HG03159 (cell line): Measurements from ENCODE around the gene ITGA11.
"Not testable (repeated sequence)": the region's sequence is repeated elsewhere in the genome, so short reads cannot be mapped to it uniquely, and the experiment has no call there.

ENCODE experiments used
- ATAC-seq: cut with Tn5 transposase; IDR thresholded peaks from one replicate; pipeline ENCODE4 v1.9.1; 2021; ENCODE audit warnings: mild to moderate bottlenecking, moderate library complexity; ENCODE audit not compliant: unreplicated experiment

ITGA11 gene

DNA sequence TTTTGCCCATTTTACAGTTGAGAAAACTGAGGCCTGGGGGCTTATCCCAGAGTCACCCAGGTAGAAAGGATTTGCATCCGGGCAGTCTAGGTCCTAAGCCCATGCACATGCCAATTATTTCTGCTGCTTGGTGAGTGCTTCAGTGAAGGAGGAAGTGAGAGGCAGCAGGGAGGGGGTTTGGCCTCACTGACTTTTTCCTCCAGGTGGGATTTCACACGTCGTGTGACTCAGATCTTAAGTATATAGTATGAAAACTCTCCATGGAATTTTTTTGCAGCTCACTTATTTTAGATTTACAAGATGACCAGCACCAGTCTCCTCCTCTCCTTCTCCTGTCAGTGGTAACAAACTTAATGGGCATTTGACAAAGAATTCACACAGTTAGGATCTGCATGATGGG, 4.6 kb downstream of the ITGA11 start:
- no peak for ATAC-seq

DNA sequence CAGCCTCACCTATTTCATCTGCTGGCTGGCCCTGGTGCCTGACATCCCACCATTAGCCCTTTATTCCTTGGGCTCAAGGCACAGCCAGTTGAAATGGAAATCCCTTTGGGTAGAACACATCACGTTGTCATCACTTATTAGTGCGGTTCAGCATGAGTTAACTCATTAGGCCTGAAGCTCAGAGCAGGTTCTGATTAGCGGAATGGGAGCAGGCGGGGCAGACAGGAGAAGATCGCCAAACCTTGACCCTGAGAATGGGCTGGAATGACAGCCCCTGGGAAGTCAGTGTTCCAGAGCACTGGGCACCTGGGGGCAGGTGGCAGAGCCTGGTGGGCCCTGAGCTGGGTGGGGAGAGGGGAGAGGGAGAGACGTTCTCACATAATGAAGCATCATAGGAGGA, 5.8 kb downstream of the ITGA11 start:
- no peak for ATAC-seq

DNA sequence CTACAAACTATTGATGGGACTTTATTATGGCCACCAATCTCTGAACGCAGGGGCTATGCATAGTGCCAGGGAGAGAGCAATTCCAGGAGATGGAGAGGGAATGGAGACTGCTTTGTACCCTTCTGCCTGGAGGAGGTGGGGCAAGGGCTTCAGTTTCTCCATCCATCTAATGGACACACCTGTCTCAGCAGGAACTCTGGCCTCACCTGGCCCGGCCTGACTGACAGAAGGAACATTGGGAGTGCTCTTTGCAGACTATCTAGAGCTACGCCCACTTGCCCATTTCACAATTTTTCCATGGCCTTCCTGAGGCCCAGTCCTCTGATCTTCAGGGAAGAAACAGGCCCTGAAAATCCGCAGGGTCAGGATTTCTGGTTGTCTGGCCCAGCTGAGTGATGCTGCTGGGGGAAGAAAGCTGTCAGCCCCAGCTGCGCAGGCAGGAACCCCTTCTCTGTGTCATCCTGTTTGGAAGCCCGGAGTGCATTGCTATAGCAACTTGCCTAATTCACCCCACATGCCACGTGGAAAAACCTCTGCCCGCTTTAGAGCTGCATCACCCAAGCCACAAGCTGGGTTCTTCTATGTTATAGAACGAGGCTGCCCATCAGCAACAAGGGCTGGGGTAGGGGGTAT, 6.4 kb downstream of the ITGA11 start:
- no peak for ATAC-seq

DNA sequence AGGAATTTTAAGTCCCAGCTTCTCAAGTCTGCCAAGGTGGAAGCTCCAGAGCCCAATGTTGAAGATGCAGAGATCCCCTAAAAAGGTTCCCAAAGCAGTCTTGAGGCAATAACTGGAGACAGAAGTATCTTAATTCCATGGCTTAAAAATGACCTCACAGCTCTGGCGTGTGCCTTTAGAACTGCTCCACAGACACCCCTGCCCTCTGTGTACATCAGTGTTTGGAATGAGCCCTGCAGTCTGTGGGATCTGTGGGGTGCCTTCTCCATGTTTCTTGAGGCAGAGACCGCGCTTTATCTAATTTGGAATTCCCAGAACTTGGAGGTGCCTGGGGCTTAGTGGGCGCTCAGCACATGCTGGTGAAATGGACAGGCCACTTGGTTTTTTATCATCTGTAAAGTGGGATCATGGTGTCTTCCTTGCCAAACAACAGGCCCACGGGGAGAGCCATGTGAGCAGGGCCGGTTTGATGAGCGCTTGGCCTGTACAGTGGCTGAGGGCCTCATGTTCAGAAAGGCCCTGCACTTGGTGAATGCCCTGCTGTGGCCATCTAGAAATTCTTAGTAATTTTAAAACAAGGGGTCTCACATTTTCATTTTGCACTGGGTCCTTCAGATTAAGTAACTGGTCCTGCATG, 7.1 kb downstream of the ITGA11 start:
- no peak for ATAC-seq

DNA sequence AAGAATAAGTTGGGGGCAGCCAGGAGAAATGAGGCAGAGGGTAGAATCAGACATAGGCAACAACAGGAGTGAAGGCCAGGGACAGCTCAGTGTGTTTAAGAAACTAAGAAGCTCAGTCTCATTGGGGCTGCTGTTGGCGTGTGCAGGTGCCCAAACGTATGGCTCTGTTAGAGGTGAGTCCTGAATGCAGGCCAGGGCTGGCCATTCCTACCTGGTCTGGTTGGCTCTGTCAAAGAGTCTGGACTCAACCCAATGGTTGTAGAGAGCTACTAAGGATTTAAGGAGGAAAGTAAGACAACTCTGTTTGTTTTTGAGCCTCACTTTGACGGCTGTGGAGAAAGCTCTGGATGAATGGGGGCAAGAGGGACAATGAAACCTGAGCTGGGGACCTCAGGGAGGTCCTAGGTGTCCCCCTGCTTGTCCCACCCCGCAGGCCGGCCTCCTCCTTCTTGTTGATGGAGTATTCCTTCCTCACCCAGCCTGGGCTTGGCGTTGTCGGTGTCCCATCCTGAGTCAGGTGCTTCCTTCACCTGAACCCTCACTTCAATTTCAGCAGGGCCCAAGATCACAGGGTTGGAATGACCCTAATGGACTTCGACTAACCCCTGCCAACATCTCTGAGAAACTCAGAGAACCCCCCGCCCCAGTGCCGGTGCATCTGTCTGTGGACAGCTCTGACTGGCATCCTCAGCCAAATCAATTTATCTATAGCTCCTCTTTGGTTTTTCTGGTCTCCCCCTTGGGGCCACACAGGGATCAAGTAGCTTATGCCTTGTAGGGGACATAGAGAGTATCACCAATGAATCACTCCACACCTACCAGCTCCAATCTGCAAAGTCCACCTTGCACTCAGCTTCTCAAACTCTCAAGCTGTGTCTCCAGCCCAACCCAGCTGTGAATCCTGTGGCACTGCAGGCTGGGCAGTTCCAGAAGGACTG, 8.3 kb downstream of the ITGA11 start:
- ATAC-seq: no peak

DNA sequence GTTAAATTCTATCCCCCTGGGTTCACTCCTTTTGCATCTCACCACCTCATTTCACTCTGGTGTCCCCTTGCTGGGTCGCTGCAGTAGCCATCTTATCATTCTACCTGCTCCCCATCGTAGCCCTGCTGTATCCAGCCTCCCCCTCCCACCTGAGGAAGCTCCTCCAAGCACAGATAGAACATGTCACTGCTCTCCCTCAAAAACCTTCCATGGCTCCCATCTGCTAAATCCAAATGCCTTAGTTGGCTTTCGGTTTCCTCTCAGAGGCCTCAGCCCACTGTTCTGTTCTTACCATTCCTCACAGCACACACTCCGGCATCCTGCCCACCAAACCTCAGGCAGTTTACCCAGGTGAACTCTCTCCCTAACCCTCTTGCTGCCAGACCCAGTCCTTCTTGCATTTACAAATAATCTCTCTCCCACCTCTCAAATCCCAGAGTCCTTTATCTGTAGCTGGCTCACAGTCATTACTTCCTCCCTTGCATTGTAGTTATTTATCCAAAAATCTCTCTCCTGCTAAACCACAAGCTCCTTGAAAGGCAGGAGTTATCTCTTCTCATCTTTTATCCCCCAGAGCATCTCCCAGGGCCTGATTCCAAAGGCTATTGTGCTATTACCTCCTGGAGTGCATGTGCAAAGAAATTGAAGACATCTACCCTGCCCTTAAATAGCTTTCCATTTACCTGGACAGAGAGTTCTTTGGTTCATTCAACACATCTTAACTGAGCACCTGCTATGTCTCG, 9.4 kb downstream of the ITGA11 start:
- ATAC-seq: not testable (repeated sequence)

DNA sequence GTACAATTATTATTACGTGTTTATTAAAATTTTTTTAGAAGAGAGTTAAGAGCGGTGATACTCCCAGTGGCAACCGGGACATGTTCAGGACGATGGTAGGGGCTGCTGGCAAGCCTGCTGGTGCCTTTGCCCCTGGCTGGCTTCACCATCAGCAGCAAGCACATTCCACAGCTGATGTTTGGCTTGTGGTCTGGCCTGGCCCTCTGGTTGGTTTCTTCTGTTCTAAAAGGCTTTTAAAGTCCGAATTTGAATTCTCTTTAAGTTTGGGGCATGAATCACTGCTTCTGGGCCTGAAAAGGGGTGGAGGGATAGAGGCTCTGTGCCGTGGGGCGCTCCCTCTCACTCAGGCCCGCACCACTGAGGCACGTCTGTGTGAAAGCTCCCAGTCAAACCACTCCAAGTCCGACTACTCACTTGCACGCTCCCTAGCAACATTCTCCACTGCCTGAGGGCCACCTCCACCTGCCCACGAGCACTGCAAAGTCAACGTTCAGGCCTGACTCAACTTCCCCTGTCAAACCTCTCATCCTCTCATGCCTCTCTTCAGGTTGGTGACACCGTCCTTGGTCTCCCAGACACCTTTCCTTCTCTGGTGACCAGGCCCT, 10.1 kb downstream of the ITGA11 start:
- ATAC-seq: no peak

DNA sequence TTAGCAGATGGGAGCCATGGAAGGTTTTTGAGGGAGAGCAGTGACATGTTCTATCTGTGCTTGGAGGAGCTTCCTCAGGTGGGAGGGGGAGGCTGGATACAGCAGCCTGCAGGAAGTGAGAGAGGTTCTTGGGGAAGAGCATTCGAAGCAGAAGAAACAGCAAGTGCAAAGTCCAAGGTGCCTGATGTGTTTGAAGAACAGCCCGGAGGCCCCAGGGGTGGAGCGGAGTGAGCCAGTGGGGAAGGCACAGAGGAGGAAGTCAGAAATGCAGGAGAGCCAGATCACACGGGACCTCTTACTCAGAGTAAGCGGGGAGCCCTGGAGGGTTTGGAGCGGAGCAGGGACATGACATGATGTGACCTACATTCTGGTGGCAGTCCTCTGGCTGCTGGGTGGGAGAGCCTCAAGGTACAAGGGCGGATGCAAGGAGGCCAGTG, 10.8 kb downstream of the ITGA11 start:
- no peak for ATAC-seq

DNA sequence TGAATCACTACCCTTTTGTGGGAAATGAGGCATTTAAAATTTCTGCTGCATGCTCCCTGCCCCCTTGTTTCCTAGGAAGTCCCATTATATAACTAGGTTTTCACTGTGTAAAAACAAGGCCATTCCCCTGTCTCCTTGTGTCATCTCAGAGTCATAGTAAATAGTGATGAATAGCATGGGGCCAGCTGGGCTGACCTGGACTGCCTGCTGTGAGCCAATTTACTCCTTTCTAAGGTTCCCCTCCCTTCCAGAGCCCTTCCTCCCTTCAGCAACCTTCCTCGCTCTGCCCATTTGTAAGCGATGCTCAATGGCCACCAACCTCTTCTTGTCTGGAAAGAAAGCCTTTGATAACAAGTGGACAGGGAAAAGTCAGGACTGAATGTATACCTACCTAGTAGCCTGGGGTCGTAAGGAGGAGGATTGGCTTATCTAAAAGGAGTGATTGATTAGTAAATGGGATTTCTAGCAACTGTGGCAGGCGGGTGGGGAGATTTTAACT, 11.7 kb downstream of the ITGA11 start:
- no peak for ATAC-seq

DNA sequence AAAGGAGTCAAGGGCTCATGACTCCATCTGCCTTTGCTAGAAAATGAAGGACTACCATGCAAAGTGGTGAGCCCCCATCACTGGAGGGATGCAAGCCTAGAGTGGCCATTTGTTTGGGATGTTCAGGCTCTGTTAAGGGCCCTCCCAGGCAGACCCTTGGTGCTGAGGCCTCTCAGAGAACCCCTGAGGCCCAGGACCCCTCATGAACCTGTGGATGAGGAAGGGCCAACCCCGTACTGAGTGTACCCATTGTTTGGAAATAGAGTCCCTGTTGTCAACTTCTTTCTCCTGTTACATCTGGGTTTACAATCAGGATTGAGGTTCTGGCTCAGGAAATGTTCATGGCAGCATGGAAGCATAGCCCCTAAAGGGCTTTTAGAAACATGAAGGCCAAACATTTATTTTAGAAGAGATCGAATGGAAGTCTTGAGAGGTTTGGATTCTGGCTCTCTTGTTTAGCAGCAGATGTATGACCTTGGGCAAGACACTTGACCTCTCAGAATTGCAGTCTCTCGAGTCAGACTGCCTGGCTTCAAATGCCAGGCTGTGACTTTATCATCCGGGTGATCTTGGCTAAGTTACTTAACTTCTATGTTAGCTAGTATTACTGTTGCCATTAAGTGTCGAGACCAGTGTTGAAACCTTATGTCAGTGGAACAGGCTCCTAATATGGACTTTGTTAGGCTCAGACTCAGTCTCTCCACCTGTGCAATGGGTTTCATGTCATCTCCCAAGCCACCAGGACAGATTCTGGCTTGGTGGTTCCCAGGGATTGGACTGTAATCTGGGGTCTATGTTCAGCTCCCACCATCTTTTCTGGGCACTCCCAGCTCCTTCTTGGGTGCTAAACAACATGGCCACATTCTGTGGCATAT, 12.4 kb downstream of the ITGA11 start:
- ATAC-seq: no peak

DNA sequence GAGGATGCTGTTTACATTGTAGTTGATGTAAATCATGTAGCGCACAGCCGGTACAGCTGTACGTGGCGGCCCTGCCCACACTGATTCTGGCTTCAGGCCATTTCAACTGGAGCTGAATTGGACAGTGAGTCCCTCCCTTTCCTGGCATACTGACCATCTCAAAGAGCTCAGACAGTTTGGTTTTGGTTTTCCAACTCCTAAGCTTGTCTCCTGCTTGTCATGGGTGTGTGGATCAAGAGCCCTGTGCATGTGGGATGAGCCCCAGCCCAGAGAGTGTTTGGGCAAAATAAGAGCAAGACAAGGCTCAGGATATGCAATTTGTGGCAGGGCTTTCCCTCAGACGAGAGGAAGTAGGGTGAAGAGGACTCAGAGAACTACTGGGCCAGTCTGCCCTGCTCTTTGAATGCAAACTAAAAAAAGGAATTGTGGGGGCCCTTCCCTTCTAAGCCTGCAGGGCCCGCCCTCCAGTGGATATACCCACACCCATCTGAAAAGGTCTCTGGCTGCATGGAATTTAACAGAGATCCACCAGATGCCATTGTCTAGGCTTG, 13.3 kb downstream of the ITGA11 start:
- ATAC-seq: no peak

DNA sequence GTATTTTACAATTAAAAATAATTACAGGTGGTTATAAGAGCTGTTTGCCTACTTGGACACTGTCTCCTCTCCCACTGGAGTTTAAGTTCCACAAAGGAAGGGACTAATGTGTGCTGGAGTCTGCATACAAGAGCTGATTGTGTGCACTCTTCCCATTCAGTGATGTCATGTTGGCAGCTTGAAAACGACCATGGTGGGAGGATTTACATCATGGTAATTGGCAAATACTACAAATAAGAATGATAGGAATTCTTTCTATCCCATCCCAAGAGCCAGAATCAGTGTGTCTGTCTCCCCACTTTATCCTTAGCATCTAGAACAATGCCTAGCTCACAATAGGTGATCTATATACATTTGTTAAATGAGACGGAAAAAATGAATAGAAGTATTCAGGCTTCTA, 14.1 kb downstream of the ITGA11 start:
- ATAC-seq: no peak

DNA sequence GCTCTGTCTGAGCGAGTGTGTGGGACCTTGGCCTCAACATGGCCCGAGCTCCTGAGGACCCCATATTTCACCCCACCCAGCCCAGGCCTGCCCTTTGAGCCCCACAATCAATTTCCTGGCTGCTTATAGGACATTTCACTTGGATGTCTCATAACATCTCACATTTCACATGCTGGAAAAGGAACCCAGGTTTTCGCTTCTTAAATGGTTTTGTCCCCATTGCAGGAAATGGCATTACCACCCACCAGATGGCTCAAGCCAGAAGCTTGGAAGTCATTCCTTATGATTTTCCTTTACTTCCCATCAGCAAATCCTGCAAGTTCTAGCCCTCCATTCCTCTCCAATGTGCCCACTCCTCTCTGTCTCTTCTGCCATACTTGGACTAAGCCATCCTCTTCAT, 14.9 kb downstream of the ITGA11 start:
- ATAC-seq: no peak

DNA sequence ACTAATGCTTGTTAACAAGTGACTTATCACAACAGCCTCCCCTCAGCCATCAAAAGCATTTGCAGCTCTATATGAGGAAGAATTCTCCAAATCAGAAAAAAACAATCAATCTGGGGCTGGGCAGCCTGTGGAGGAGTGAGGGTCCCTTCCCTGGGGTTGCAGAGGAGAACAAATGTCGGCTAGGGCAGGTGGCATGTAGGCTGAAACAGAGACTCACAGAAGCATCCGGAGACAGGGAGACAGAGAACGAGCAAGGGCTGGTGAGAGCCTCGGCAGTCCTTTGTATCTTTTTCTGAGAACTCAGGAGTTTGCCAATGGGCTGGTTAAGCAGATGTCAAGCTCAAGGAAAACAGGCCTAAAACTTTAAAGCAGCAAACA, 15.8 kb downstream of the ITGA11 start:
- no peak for ATAC-seq

DNA sequence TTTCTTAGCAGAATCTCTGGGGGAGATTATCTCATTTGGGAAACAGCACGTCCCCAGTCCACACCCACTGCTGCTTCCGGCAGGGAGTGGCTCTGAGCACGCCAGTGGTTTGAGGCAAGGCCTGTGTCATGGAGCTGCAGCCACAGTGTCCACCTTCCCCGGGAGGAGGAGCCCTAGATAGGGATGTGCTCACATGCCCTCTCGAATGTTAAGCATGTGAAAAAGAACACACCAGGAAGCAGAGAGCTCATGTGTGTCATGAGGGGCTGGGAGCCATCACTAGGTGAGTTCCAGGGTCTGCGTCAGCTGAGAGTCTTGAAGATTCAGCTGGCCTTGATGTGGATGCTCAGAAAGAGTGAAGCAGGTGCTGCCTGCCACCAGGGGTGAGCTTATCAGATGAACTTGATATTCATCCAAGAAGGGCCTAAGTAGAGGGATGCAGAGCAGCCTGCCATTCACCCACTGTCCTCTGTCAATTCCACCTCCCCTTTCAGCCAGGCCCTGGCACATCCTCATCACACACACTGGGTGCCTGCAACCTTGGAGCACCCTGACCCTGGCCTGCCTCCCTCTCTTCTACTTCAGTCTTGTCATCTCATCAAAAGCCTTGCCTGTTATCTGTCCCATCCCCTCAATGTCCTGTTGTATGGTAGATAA, 16.3 kb downstream of the ITGA11 start:
- no peak for ATAC-seq

DNA sequence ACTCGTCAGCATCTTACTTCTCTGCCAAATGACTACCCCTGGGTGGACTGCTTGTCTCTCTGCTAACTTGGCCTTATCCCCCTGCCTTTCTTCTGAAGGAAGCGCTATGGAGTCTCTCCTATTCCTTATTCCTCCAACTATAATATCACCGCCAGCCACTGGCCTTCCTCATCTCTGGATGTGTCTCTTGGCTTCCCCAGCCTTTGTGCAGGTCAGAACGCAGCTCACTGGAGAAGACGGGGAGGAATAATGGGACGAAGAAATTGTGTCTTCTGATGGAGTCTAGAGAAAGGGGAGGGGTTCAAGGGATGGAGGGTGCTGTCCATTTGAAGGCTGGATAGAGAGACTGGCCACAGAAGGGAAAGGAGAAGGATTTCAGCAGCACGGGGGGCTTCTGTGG, 16.9 kb downstream of the ITGA11 start:
- ATAC-seq: no peak

DNA sequence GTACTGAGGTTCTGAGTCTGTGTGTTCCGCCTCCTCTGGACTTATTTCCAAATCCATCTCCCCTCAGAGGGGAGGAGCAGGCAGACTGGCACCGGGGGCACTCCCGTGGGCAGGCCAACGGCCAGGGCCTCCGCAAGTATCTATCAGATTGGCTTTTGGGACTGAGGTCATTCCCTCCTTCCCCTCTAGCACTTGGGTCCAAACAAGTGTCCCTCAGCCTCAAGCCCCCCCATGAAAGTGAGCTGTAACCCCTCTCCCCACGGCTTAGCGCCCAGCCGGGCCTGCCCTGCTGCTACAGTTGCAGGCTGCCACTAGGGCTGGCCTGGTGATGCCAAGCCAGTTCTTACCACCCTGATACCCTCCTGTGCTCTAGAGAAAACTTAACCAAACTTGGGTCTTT, 17.4 kb downstream of the ITGA11 start:
- no peak for ATAC-seq

DNA sequence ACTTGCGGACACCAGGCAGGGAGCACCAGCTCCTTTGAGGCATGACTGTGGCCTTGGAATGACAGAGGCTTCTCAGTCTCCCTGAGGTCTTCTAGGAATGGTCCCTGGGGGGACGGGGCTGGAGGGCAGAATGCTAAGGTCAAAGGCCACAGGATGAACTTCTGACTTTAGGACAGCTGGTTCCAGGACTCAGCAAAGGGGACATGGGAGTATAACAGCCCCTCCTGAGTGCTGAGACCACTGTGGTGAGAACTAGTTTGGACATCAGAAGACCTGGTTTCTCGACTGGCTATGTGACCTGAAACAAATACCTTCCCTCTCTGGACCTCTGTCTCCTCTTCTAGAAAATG, 17.8 kb downstream of the ITGA11 start:
- no peak for ATAC-seq
